H54 (cell line): Measurements from ENCODE around the gene SMPD3.

ENCODE experiments used
- DNase-seq: peaks from one replicate; pipeline ENCODE4 v3.0.0; 2011; ENCODE audit warnings: low spot score, mixed read lengths; ENCODE audit not compliant: insufficient read length
- FAIRE-seq: peaks from 3 replicates; lab custom pipeline; 2011; peaks lifted over from hg19 to GRCh38; lab: Jason Lieb, UNC
- POLR2A ChIP-seq: IDR thresholded peaks from 2 replicates; pipeline ENCODE4 v1.6.1; 2011; ENCODE audit warnings: low read depth, mild to moderate bottlenecking, low read length

The SMPD3 gene

DNA sequence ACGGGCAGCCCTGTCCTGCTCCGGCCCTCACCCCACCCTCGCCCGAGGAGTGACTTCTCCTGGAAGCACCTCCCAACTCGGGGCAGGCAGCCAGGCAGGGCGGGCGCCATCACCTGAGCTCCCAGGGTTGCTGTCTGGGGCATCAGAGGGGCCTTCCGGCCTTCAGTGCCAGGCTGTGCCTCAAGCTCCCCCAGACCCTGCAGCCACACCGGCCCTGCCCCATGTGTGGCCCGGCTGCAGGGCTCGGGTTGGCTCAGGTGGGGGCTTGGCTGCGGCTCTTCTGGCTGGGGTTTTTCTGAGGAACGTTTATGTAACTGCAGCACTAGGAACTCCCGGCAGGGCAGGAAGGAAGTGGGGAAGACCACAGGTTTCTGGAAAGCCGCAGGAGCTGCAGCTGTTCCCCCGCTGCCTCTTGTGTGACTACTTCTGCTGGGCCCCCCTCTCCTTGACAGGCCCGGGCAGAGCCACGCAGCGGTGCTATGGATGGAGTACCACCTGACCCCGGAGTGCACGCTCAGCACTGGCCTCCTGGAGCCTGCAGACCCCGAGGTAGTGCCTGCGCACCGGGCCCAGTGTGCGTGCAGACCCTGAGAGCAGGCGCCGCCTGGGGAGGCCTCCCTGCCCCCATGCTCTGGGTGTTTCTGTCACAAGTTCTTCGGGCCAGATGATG is 91.9 kb downstream of the SMPD3 start:
- FAIRE-seq = no peak
- no peak for TF ChIP-seq POLR2A
- no peak for DNase-seq

DNA sequence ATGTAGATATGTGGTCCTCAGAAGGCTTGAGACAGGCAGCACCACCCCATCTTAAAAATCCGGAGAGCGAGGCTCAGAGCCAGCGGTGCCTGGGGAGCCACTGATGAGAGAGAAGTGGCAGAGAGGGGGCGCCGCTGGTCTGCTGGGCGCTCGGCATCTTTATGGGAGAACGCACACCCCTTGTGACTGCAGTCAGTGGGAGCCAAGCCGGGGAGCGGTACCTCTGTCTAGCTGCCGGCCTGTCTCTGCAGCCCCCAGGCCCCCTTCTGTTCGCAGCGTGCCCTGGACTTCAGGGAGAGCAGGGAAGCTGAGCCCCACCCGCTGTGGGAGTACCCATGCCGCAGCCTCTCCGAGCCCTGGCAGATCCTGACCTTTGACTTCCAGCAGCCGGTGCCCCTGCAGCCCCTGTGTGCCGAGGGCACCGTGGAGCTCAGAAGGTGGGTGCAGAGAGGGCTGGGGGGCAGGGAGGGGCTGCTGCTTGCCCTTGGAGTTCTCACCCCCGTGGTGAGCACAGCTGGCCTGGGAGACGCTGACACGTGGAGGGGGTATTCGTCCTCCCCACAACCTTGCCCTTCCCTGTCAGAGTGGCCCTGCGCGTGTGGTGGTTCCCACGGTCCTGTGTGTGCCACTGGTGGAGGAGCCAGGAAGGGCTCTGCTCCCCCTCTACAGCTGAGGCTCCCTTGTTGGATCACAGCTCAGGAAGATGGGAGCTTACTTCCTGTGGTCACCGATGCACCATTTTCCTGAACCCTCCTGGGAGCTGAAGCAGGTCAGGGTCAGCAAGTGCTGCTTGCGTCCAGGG is 92.7 kb downstream of the SMPD3 start:
- FAIRE-seq = no peak
- TF ChIP-seq POLR2A = no peak

DNA sequence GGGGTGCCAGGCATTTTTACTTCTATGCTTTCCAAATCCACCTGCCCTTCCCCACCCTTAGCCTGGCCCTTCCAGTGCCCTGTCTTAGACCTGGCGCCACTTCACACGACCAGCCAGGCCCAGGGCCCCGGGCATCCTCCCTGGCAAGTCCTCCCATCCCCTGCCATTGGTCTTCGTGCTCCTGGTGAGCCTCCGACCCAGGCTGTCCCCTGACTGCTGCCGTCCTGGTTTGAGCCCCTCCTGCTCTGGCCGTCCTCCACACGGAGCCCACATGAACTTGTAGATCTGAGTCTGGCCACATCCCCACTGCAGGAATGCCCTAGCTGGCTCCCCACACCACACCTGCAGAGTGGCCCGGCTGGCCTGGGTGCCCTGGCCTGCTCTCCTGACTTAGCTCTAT is 93.5 kb downstream of the SMPD3 start:
- DNase-seq (no peak), FAIRE-seq (no peak)
- no peak for TF ChIP-seq POLR2A

More for the DNA sequence above, 92.7 kb downstream of the SMPD3 start:
- DNase-seq = no peak

DNA sequence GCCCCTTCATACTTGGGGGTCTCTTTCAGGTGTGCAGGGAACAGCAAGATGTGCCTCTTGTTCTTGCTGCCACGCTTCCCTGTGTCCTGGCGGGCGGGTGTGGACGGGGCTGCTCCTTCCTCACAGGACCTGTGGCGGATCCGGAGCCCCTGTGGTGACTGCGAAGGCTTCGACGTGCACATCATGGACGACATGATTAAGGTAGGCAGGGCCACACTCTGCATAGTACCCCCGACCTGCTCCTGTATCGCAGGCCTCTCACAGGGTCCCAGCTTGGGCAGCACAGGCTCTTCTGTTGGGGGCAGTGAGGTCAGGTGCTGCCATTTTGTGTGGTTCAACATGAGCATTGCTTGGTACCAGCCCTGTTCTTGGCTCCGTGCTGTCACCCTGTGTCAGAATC is 94.9 kb downstream of the SMPD3 start:
- FAIRE-seq (no peak), DNase-seq (no peak)
- TF ChIP-seq POLR2A = no peak

DNA sequence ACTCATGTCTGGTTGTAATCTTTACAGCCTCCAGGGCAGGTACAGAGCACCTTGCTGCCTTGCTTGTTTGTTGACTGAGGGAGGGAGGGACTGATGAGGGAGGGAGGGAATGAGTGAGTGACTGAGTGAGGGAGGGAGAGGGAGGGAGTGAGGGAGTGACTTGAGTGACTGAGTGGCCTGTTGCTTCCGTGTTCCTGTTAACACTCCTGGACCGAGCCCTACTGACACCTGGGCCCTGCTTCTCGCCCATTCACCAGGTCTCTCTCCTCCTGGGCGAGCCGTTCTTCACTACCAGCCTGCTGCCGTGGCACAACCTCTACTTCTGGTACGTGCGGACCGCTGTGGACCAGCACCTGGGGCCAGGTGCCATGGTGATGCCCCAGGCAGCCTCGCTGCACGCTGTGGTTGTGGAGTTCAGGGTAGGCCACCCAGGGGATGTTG is 96.3 kb downstream of the SMPD3 start:
- no peak for TF ChIP-seq POLR2A
- FAIRE-seq (no peak), DNase-seq (no peak)

DNA sequence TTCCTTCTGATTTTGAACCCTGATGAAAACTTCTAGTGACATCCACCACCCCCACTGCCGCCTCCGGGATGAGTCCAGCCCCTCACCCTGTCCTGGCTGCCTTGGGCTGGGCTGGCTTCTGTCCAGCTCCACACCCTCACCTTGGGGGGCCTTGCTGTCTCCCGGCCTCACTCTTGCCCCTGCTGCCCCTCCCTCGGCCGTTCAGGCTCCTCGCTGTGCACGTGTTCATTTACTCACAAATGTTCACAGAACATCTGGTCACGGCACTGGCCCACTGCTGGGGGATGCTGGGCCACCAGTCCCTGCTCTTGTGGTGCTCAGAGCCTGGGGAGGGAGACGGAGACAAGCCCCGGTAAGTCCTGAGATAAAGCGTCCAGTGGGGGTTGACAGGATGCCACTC is 96.8 kb downstream of the SMPD3 start:
- no peak for DNase-seq
- FAIRE-seq = no peak
- no peak for TF ChIP-seq POLR2A

DNA sequence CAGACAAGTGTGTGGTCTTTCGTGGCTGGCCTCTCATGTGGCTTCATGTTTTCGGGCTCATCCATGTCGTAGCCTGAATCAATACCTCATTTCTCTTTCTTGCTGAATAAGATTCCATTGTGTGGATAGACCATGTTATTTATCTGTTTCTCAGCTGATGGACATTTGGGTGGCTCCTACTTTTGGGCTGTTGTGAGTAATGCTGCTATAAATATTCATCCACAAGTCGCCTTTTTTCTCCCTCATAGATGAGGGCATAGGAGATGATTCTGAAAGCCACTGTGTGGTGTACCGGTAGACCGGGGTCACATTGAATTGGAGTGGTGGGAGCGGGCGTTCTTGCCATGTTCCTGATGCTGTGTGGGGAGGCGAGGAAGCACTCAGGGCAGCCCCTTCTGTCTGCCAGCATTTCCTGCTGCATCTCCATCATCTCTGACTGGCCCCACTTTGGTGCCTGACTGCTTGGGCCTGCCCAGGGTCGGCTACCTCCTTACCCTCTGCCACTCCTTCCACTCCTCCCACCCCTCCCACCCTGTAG is 97.4 kb downstream of the SMPD3 start:
- no peak for TF ChIP-seq POLR2A
- FAIRE-seq = no peak
- no peak for DNase-seq

DNA sequence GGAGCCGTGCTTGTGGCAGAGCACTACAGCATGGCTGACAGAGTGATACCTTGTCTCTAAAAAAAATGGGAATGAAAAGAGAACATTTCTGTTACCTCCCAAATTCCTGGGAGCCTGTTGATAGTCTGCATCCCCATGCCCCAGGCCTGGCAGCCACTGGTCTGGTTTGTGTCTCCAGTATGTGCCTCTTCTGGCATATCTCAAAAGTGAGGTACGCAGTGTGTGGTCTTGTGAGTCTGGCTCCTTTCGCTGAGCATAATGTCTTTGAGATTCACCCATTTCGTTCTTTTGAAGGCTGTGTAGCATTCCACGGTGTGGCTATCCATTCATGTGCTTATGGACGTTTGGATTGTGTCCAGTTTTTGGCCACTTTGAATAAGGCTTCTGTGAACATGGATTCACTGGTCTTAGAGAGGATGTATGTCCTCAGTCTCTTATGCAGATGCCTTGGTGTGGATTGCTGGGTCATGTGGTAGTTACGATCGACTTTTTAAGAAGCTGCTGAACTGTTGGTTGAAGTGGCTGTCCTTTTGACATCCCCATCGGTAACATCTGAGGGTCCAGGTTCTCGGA is 98.4 kb downstream of the SMPD3 start:
- DNase-seq (no peak), FAIRE-seq (no peak)
- TF ChIP-seq POLR2A = no peak

DNA sequence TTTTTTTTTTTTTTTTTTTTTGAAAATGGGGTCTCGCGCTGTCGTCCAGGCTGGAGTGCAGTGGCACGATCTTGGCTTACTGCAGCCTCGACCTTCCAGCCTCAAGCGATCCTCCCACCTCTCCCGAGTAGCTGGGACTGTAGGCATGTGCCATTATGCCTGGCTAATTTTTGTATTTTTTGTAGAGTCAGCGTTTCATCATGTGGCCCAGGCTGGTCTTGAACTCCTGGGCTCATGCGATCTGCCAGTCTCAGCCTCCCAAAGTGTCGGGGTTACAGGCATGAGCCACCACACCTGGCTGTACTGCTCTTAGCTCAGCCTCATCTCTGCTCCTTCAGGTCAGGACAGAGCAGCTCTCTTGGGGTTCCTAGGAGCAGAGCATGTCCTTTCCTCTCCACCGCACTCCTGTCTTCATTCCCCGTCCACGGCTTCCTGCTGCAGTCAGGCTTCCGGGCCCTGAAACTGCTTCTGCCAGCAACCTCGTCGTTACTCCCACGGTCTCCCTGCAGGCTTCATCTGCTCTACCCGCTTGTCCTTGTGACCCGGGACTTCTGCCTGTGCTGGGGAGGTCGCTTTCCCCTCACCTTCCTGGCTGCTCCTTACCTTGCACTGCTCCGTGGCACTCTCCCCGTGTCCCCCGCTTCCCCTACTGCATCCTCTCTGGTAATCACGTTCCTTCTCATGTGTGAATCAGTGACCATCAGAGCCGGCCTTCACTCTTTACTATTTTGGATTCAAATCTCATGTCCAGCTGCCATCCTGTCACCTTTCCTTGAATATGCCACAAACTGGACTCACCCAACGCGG is 99.5 kb downstream of the SMPD3 start:
- no peak for FAIRE-seq
- DNase-seq = no peak
- no peak for TF ChIP-seq POLR2A

DNA sequence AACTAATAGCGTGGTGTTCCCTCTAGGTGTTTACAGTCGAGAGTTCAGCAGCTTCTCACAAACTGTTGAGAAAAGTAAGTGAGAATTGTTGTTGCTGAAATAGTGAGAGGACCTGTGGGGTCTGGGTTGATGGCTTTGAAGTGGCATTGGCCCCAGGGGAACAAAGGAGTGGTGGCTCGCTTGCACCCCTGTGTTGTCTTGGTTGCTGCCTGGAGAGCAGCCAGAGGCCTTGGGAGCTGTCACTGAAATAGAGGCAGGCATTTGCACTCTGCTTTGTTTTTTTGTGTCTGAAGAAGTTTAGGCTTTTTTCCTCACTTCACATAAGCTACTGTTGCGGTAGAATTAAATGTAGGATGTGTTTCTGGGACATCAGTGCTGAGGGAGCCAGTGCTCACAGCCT is 100.7 kb downstream of the SMPD3 start:
- no peak for TF ChIP-seq POLR2A
- DNase-seq (no peak), FAIRE-seq (no peak)

DNA sequence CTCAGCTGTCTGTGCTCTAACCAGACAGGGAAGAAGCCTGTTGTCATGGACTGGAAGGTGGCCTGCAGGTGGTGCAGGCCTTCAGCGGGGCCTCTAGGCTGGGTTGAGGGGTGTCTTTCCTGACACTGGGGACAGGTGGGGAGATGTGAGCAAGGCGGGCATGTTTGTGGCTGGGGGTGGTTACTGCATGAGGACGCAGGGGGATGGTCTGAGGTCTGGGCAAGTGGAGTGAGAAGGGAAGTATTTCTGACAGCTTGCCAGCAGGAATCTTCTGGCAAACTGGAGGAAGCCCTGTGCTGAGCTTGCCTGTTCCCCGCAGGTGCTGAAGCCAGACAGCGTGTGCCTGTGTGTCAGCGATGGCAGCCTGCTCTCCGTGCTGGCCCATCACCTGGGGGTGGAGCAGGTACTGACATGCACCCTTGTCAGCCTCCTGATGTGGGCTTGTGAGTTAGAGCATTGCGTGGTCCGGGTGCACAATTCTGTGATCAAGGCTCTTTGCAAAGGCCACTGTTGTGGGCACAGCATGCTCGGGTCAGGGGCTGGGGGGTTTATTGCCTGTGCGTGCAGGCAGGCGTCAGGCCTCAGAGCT is 101.3 kb downstream of the SMPD3 start:
- no peak for TF ChIP-seq POLR2A
- DNase-seq (no peak), FAIRE-seq (no peak)

DNA sequence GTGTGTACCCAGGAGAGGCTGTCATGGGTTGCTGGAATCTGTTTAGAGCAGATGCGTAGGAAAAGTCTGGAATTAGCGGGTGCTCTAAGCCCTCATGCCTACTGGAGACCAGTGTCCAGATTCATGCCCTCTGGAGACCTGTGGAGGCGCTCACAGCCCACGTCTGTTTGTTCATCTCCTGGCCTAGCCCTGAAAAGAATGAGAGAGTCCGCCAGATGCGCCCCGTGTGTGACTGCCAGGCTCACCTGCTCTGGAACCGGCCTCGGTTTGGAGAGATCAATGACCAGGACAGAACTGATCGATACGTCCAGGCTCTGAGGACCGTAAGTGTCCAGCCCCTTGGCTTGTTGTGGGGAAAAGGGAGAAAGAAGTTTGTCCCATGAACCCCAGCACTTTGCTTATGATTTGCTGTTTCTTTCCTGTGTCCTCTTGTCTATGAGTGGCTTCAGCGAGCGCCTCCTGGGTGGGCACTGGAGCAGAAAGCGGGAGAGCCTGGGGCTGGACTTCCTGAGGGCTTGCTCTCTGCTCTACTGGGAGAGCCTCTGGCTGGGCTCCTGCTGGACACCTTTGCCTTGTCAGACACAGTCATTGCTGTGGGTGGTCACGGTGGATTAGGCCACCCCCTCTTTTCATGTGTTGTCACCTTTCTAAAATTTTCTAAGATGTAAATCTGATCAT is 102.2 kb downstream of the SMPD3 start:
- DNase-seq (no peak), FAIRE-seq (no peak)
- TF ChIP-seq POLR2A = no peak
